NB4 (cell line): ENCODE measurements around the gene CCN6.

Experiments
- DNase-seq: peaks from one replicate; pipeline ENCODE4 v3.0.0; 2010; ENCODE audit warnings: low read depth
- H3K4me3 ChIP-seq: one replicate; pipeline ENCODE4 v1.5.1; 2011; ENCODE audit warnings: mild to moderate bottlenecking, low read depth, low read length, moderate library complexity
- CTCF ChIP-seq: IDR thresholded peaks from one replicate; pipeline ENCODE4 v1.5.1; 2012; ENCODE audit warnings: low read depth, low read length
- MAX ChIP-seq: IDR thresholded peaks from 2 replicates; pipeline ENCODE4 v1.6.1; 2011; ENCODE audit warnings: low read depth, low read length
- MYC ChIP-seq: IDR thresholded peaks from 2 replicates; pipeline ENCODE4 v1.6.1; 2011; ENCODE audit warnings: low read depth, low read length
- POLR2A ChIP-seq: IDR thresholded peaks from 2 replicates; pipeline ENCODE4 v1.6.1; 2011; ENCODE audit warnings: mild to moderate bottlenecking; ENCODE audit not compliant: insufficient read length; ENCODE audit errors: extremely low read depth

Gene CCN6

GRCh38 chr6:112117554-112117953 lies 63.6 kb downstream of the CCN6 start:
- H3K4me3 ChIP-seq = no peak overlapping the region
- TF ChIP-seq CTCF (no peak), MAX (no peak), POLR2A (no peak), MYC (no peak)
- DNase-seq = peak; percentile 54

GRCh38 chr6:112118034-112118433 lies 64.1 kb downstream of the CCN6 start:
- TF ChIP-seq MAX = no peak
- no peak for TF ChIP-seq POLR2A
- no peak for TF ChIP-seq MYC
- no peak for TF ChIP-seq CTCF
- H3K4me3 ChIP-seq = no peak overlapping the region
- no peak for DNase-seq
